ENCODE data around the gene TPSB2. TPM values are rescaled to one million over a fixed set of nuclear protein-coding genes. Genes with fewer than 3 reads are reported as not detected.

TPSB2 gene
- total and polyA plus RNA-seq, 9 of the 15 experiments (the other 6 are each of a cell fraction or from before 2014, with no cell fraction given): 0.18 TPM; not detected in 8

DNA sequence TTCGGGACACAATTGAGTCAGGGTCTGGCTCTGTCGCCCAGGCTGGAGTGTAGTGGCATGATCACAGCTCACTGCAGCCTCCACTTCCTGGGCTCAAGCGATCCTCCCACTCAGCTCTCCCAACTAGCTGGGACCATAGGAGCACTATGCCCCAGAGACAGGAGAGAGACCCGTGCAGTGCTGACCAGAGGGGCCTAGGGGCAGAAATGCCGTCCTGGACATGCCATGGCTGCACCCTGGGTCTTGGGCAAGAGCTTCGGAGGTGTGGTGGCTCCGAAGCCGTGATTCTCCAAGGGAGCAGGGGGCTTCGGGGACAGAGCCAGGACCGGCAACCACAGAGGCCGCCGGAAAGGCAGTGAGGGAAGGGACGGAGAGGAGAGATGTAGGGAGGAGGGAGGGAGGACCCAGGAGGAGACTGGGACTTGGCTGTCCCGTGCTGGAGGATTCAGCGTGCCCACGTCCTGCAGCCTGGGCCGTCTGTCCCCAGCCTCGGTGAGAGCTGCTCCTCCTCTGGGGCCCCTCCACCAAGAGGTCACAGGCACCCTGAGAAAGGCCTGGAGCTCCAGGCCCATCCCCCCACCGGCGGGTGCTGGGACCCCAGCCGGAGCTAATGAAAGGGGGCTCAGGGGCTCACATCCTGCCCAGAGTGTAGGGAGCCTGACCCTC is 47.8 kb upstream of the TPSB2 start (continued):
- TF ChIP-seq ZNF24 (IDR thresholded peaks at IDR 0.05) (no peak), ZNF696 (CRISPR knock-in tag; conservative IDR thresholded peaks at IDR 0.05) (no peak), ZNF263 (CRISPR knock-in tag; IDR thresholded peaks at IDR 0.05; ENCODE audit: borderline replicate concordance) (peak; percentile 85), CC2D1A (IDR thresholded peaks at IDR 0.05) (peak; percentile 49; the same call in 1 of the 2 replicates), CTCFL (IDR thresholded peaks at IDR 0.05; ENCODE audit: borderline replicate concordance, insufficient read depth, low read depth, low read length, poor library complexity, severe bottlenecking) (no peak), ADNP (tag; IDR thresholded peaks at IDR 0.05) (no peak), SNAPC5 (CRISPR knock-in tag; IDR thresholded peaks at IDR 0.05) (no peak), HNRNPUL1 (IDR thresholded peaks at IDR 0.05; ENCODE audit: low read length) (no peak), NCOA6 (IDR thresholded peaks at IDR 0.05) (no peak), FOXA3 (CRISPR knock-in tag; conservative IDR thresholded peaks at IDR 0.05 in 1 of 2, IDR thresholded peaks at IDR 0.05 in 1 of 2) (no peak), MCM3 (IDR thresholded peaks at IDR 0.05) (no peak), ZNF143 (CRISPR knock-in tag; IDR thresholded peaks at IDR 0.05) (no peak), ZNF212 (CRISPR knock-in tag; IDR thresholded peaks at IDR 0.05) (no peak), MYBL2 (IDR thresholded peaks at IDR 0.05; ENCODE audit: low read depth) (no peak), MYBL2 (CRISPR knock-in tag; IDR thresholded peaks at IDR 0.05; ENCODE audit: borderline replicate concordance) (no peak), ZNF197 (CRISPR knock-in tag; IDR thresholded peaks at IDR 0.05; ENCODE audit: low read depth) (no peak), SP1 (CRISPR knock-in tag; IDR thresholded peaks at IDR 0.05) (no peak), POLR2A (conservative IDR thresholded peaks at IDR 0.05) (no peak), TRIM28 (IDR thresholded peaks at IDR 0.05) (no peak), BRCA1 (IDR thresholded peaks at IDR 0.05) (no peak), BRCA1 (CRISPR knock-in tag; IDR thresholded peaks at IDR 0.05) (no peak), PML (IDR thresholded peaks at IDR 0.05; ENCODE audit: low read length) (no peak), SIN3A (IDR thresholded peaks at IDR 0.05; ENCODE audit: borderline replicate concordance in 2 of 2, control insufficient read depth in 1 of 2, low read depth in 2 of 2, low read length in 2 of 2) (no peak)
- TF ChIP-seq, protein P1, sequence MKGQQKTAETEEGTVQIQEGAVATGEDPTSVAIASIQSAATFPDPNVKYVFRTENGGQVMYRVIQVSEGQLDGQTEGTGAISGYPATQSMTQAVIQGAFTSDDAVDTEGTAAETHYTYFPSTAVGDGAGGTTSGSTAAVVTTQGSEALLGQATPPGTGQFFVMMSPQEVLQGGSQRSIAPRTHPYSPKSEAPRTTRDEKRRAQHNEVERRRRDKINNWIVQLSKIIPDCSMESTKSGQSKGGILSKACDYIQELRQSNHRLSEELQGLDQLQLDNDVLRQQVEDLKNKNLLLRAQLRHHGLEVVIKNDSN (CRISPR knock-in tag; IDR thresholded peaks at IDR 0.05): no peak
- TF ChIP-seq, protein P2, sequence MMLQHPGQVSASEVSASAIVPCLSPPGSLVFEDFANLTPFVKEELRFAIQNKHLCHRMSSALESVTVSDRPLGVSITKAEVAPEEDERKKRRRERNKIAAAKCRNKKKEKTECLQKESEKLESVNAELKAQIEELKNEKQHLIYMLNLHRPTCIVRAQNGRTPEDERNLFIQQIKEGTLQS (IDR thresholded peaks at IDR 0.05): no peak
- TF ChIP-seq, protein P2 (CRISPR knock-in tag; conservative IDR thresholded peaks at IDR 0.05): no peak

Data from K562 (cell line).